ENCODE results near the gene NSUN6. TPM values are rescaled to one million over a fixed set of nuclear protein-coding genes. Genes with fewer than 3 reads are reported as not detected.

The NSUN6 gene
- total RNA-seq, 1 donor from 2014 or later = 20.9 TPM

GRCh38 chr10:18528292-18528691, 123.1 kb downstream of the NSUN6 start:
- intact Hi-C loops (cut with DNase I) = no loop called here
- ATAC-seq = no peak
- no peak for DNase-seq (ENCODE audit: low spot score)

- DNase-seq (ENCODE audit: low spot score) (no peak), ATAC-seq (no peak)
- intact Hi-C loops (cut with DNase I) = no loop called here
These were observed 123.7 kb downstream of the NSUN6 start for GRCh38 chr10:18527687-18528086.

GRCh38 chr10:18523858-18524257, 127.5 kb downstream of the NSUN6 start:
- intact Hi-C loops (cut with DNase I) = no loop called here
- DNase-seq (ENCODE audit: low spot score) = no peak
- ATAC-seq = no peak

- ATAC-seq = no peak
- intact Hi-C loops (cut with DNase I) = no loop called here
These were observed 128.4 kb downstream of the NSUN6 start for GRCh38 chr10:18523025-18523424.

GRCh38 chr10:18516851-18517250, 134.5 kb downstream of the NSUN6 start:
- DNase-seq (ENCODE audit: low spot score) (no peak), ATAC-seq (no peak)
- intact Hi-C loops (cut with DNase I) = no loop called here

More at GRCh38 chr10:18523025-18523424, 128.4 kb downstream of the NSUN6 start:
- DNase-seq (ENCODE audit: low spot score) = no peak

- ATAC-seq = no peak
- intact Hi-C loops (cut with DNase I) = no loop called here
- no peak for DNase-seq (ENCODE audit: low spot score)
These were observed 136.8 kb downstream of the NSUN6 start for GRCh38 chr10:18514537-18514936.

- DNase-seq (ENCODE audit: low spot score) = no peak
- intact Hi-C loops (cut with DNase I) = no loop called here
- ATAC-seq = no peak
These were observed 142.8 kb downstream of the NSUN6 start for GRCh38 chr10:18508587-18508986.

GRCh38 chr10:18505456-18506118, 145.8 kb downstream of the NSUN6 start:
- no peak for ATAC-seq
- no peak for DNase-seq (ENCODE audit: low spot score)
- intact Hi-C loops (cut with DNase I) = no loop called here

- no peak for DNase-seq (ENCODE audit: low spot score)
- intact Hi-C loops (cut with DNase I) = no loop called here
- no peak for ATAC-seq
These were observed 147.2 kb downstream of the NSUN6 start for GRCh38 chr10:18504161-18504560.

- intact Hi-C loops (cut with DNase I) = no loop called here
- ATAC-seq (no peak), DNase-seq (ENCODE audit: low spot score) (no peak)
These were observed 149.8 kb downstream of the NSUN6 start for GRCh38 chr10:18501629-18502028.

GRCh38 chr10:18501198-18501597, 150.2 kb downstream of the NSUN6 start:
- DNase-seq (ENCODE audit: low spot score) = no peak
- ATAC-seq = no peak
- intact Hi-C loops (cut with DNase I) = no loop called here

GRCh38 chr10:18500576-18500975, 150.8 kb downstream of the NSUN6 start:
- intact Hi-C loops (cut with DNase I) = no loop called here
- no peak for ATAC-seq
- DNase-seq (ENCODE audit: low spot score) = no peak

GRCh38 chr10:18498998-18499397, 152.4 kb downstream of the NSUN6 start:
- DNase-seq (ENCODE audit: low spot score) (no peak), ATAC-seq (no peak)
- intact Hi-C loops (cut with DNase I) = no loop called here

- ATAC-seq = no peak
- intact Hi-C loops (cut with DNase I) = no loop called here
- DNase-seq (ENCODE audit: low spot score) = no peak
These were observed 153.5 kb downstream of the NSUN6 start for GRCh38 chr10:18497806-18498369.

Other genes starting within 250 kb of the NSUN6 start
- gene ARL5B, start 7.8 kb upstream of the NSUN6 start, total RNA-seq = 16.2 TPM

All from sciatic nerve (tissue), 2 donors.